Measurements from ENCODE around the gene KLHL8. TPM values are rescaled to one million over a fixed set of nuclear protein-coding genes. Genes with fewer than 3 reads are reported as not detected.

KLHL8 gene
- total and polyA plus RNA-seq, 2 donors (not counting 3 experiments of a cell fraction or from before 2014, with no cell fraction given), result 1.7 to 9.0 TPM

DNA sequence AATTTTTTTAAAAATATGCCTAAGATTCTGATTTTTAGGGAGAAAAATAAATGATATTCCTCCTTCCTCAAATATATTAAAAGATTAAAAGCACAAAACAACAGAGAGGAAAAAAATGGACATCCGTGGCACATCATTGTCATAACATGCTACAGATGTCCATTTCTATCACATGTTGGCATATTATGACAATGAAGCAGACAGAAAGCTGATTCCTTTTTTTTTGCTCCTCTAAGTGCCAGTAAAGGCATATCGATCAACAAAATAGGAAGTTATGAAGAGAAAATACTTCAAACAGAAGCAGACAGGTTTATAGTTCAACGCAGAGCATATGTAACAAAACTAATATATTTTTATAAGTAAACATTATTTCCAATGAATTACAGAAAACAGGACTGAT, 11.2 kb downstream of the KLHL8 start:
- Histone ChIP-seq H3K4me3 (replicated peaks in 1 of 3; ENCODE audit: insufficient read depth in 1 of 3, low read depth in 1 of 3, low read length in 3 of 3) (no peak overlapping the region), H3K9ac (replicated peaks; ENCODE audit: extremely low read depth, insufficient read depth, low read length) (no peak overlapping the region), H3K9me3 (replicated peaks; ENCODE audit: control insufficient read depth, insufficient read depth, low read length) (no peaks in the 10 kb centered on the region), H3K27ac (ENCODE audit: insufficient read depth, low read depth, low read length) (no peak overlapping the region), H3K4me2 (ENCODE audit: insufficient read depth, low read length) (no peak overlapping the region), H3K4me1 (ENCODE audit: control insufficient read depth, extremely low read depth, insufficient read depth, low read length) (no peaks in the 10 kb centered on the region), H3K79me2 (ENCODE audit: control insufficient read depth, insufficient read depth, low read length) (peaks cover 20% of the 10 kb centered on the region), H2AFZ (ENCODE audit: low read depth, low read length) (no peak overlapping the region), H3K9me1 (replicated peaks; ENCODE audit: control insufficient read depth, extremely low read depth, insufficient read depth, low read length) (no peaks in the 10 kb centered on the region), H3K36me3 (ENCODE audit: control insufficient read depth in 2 of 2, extremely low read depth in 1 of 2, insufficient read depth in 2 of 2, low read length in 2 of 2) (no peaks in the 10 kb centered on the region), H4K20me1 (replicated peaks; ENCODE audit: control insufficient read depth, extremely low read depth, insufficient read depth, low read length) (no peaks in the 10 kb centered on the region), H3K27me3 (ENCODE audit: control insufficient read depth in 2 of 2, insufficient read depth in 2 of 2, low read length in 2 of 2) (no peaks in the 10 kb centered on the region)
- DNase-seq (ENCODE audit: low read depth, low spot score), result no peak
- no TSS peak for BruUV-seq (replicated peaks)
- FAIRE-seq, result no peak
- POLR2A ChIA-PET, result no interaction called here
- intact Hi-C loops (cut with micrococcal nuclease), result no loop called here
- TF ChIP-seq GATA2 (IDR thresholded peaks at IDR 0.05; ENCODE audit: insufficient read depth, insufficient read length, low read depth, low read length), result no peak
- no peak for TF ChIP-seq FOS (IDR thresholded peaks at IDR 0.05; ENCODE audit: borderline replicate concordance, insufficient read depth, low read length)
- TF ChIP-seq EZH2 (IDR thresholded peaks at IDR 0.05; ENCODE audit: borderline replicate concordance, low read depth, low read length, severe bottlenecking), result no peak
- no peak for TF ChIP-seq POLR2A (IDR thresholded peaks at IDR 0.05; ENCODE audit: low read depth, low read length)
- TF ChIP-seq, protein P1, sequence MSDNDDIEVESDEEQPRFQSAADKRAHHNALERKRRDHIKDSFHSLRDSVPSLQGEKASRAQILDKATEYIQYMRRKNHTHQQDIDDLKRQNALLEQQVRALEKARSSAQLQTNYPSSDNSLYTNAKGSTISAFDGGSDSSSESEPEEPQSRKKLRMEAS (IDR thresholded peaks at IDR 0.05; ENCODE audit: insufficient read depth, insufficient read length), result no peak
- TF ChIP-seq, protein P2, sequence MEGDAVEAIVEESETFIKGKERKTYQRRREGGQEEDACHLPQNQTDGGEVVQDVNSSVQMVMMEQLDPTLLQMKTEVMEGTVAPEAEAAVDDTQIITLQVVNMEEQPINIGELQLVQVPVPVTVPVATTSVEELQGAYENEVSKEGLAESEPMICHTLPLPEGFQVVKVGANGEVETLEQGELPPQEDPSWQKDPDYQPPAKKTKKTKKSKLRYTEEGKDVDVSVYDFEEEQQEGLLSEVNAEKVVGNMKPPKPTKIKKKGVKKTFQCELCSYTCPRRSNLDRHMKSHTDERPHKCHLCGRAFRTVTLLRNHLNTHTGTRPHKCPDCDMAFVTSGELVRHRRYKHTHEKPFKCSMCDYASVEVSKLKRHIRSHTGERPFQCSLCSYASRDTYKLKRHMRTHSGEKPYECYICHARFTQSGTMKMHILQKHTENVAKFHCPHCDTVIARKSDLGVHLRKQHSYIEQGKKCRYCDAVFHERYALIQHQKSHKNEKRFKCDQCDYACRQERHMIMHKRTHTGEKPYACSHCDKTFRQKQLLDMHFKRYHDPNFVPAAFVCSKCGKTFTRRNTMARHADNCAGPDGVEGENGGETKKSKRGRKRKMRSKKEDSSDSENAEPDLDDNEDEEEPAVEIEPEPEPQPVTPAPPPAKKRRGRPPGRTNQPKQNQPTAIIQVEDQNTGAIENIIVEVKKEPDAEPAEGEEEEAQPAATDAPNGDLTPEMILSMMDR (IDR thresholded peaks at IDR 0.05; ENCODE audit: extremely low read depth in 1 of 2, insufficient read depth in 1 of 2, low read depth in 1 of 2, low read length in 2 of 2), result no peak
- TF ChIP-seq JUN (IDR thresholded peaks at IDR 0.05; ENCODE audit: borderline replicate concordance, insufficient read depth, insufficient read length, low read depth), result no peak
- CTCF ChIA-PET, result interaction anchor here (1.2 kb wide), 1 partner anchor 9 kb away, joined by 3 read pairs; no protein-coding TSS in a partner anchor
- dilution Hi-C loops (cut with MboI; ENCODE audit: extremely low pct_ligation_motif_present, low sequenced_read_pairs), result no loop called here
